ENCODE data around the gene CACHD1.

DNA sequence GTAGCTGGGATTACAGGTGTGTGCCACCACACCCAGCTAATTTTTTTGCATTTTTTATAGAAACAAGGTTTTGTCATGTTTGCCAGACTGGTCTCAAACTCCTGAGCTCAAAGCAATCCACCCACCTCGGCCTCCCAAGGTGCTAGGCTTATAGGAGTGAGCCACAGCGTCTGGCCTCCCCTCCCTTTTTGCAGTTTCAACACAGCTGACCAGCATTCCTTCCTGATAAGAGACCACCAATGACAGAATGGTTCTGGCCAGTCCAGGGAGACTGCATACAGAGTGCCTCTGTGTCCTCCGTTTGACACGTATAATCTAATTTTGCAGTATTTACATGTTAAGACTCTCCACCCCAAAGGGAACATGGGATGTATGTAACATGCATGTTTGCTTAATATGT is 46.4 kb upstream of the CACHD1 start:
- TF ChIP-seq, protein P1, sequence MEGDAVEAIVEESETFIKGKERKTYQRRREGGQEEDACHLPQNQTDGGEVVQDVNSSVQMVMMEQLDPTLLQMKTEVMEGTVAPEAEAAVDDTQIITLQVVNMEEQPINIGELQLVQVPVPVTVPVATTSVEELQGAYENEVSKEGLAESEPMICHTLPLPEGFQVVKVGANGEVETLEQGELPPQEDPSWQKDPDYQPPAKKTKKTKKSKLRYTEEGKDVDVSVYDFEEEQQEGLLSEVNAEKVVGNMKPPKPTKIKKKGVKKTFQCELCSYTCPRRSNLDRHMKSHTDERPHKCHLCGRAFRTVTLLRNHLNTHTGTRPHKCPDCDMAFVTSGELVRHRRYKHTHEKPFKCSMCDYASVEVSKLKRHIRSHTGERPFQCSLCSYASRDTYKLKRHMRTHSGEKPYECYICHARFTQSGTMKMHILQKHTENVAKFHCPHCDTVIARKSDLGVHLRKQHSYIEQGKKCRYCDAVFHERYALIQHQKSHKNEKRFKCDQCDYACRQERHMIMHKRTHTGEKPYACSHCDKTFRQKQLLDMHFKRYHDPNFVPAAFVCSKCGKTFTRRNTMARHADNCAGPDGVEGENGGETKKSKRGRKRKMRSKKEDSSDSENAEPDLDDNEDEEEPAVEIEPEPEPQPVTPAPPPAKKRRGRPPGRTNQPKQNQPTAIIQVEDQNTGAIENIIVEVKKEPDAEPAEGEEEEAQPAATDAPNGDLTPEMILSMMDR (IDR thresholded peaks at IDR 0.05; ENCODE audit: low read depth, low read length), result no peak
- TF ChIP-seq EZH2phosphoT487 (IDR thresholded peaks at IDR 0.05; ENCODE audit: low read depth), result no peak
